ENCODE measurements around the gene ABHD2. TPM values are rescaled to one million over a fixed set of nuclear protein-coding genes. Genes with fewer than 3 reads are reported as not detected.

ABHD2 gene
- total RNA-seq, 1 experiment from 2014 or later: 148 TPM

GRCh38 chr15:89136078-89136806 is 48.0 kb downstream of the ABHD2 start:
- no TSS peak for BruUV-seq (replicated peaks)
- H3K27ac ChIP-seq: no peak overlapping the region
- H3F3A ChIP-seq (ENCODE audit: insufficient read depth, low read depth): peaks cover 5% of the 10 kb centered on the region; the same call in 1 of the 2 replicates
- ChIA-PET POLR2A (ENCODE audit: unreplicated experiment) (interaction anchor here (0.6 kb wide), 1 partner anchor 39 kb away, joined by 4 read pairs; no protein-coding TSS in a partner anchor), CTCF (no interaction called here)
- H3K4me1 ChIP-seq (replicated peaks; ENCODE audit: insufficient read depth): peaks cover 28% of the 10 kb centered on the region
- no peaks in the 10 kb centered on the region for H3K9me3 ChIP-seq (ENCODE audit: insufficient read depth, low read depth)
- no peaks in the 10 kb centered on the region for H3K79me2 ChIP-seq (ENCODE audit: low read depth)
- H3K27me3 ChIP-seq (ENCODE audit: insufficient read depth, low read depth): no peaks in the 10 kb centered on the region
- H2AFZ ChIP-seq: no peak overlapping the region
- intact Hi-C loops (cut with micrococcal nuclease; ENCODE audit: unreplicated experiment): no loop called here
- DNase-seq: no peak
- no peak overlapping the region for H3K4me2 ChIP-seq
- H4K20me1 ChIP-seq (ENCODE audit: insufficient read depth): no peaks in the 10 kb centered on the region
- no peaks in the 10 kb centered on the region for H3K9me2 ChIP-seq (ENCODE audit: insufficient read depth)
- peaks cover 3% of the 10 kb centered on the region; the same call in 1 of the 2 replicates for H3K36me3 ChIP-seq (ENCODE audit: low read depth)
- TF ChIP-seq EZH2 (IDR thresholded peaks at IDR 0.05; ENCODE audit: low read depth) (no peak), CTCF (conservative IDR thresholded peaks at IDR 0.05) (no peak)
- no peak overlapping the region for H3K4me3 ChIP-seq

GRCh38 chr15:89136818-89137772 is 48.8 kb downstream of the ABHD2 start:
- no peaks in the 10 kb centered on the region for H3K9me3 ChIP-seq (ENCODE audit: insufficient read depth, low read depth)
- no peak for TF ChIP-seq CTCF (conservative IDR thresholded peaks at IDR 0.05)
- TF ChIP-seq EZH2 (IDR thresholded peaks at IDR 0.05; ENCODE audit: low read depth): no peak
- H3K27me3 ChIP-seq (ENCODE audit: insufficient read depth, low read depth): no peaks in the 10 kb centered on the region
- intact Hi-C loops (cut with micrococcal nuclease; ENCODE audit: unreplicated experiment): no loop called here
- peaks cover 28% of the 10 kb centered on the region for H3K4me1 ChIP-seq (replicated peaks; ENCODE audit: insufficient read depth)
- CTCF ChIA-PET: no interaction called here
- H3K4me3 ChIP-seq: no peak overlapping the region
- no peak overlapping the region for H2AFZ ChIP-seq
- peaks cover 9% of the 10 kb centered on the region; the same call in 1 of the 2 replicates for H3F3A ChIP-seq (ENCODE audit: insufficient read depth, low read depth)
- peak overlapping the region; percentile 47; the same call in 1 of the 2 replicates for H3K27ac ChIP-seq
- no peaks in the 10 kb centered on the region for H3K79me2 ChIP-seq (ENCODE audit: low read depth)
- peak in 1 of 2 experiments; percentile 36 for DNase-seq
- 0 out of 2 replicates have a peak, but pooled peaks cover 3% of the 10 kb centered on the region for H3K36me3 ChIP-seq (ENCODE audit: low read depth)
- H3K9me2 ChIP-seq (ENCODE audit: insufficient read depth): no peaks in the 10 kb centered on the region
- no peak overlapping the region for H3K4me2 ChIP-seq
- POLR2A ChIA-PET (ENCODE audit: unreplicated experiment): no interaction called here
- no TSS peak for BruUV-seq (replicated peaks)
- no peaks in the 10 kb centered on the region for H4K20me1 ChIP-seq (ENCODE audit: insufficient read depth)

GRCh38 chr15:89137926-89138325 is 49.7 kb downstream of the ABHD2 start:
- CTCF ChIA-PET: no interaction called here
- POLR2A ChIA-PET (ENCODE audit: unreplicated experiment): interaction anchor here (0.5 kb wide), 1 partner anchor 15 kb away, joined by 22 read pairs; no protein-coding TSS in a partner anchor

More at GRCh38 chr15:89137926-89138325, 49.7 kb downstream of the ABHD2 start:
- peaks cover 14% of the 10 kb centered on the region; the same call in 1 of the 2 replicates for H3F3A ChIP-seq (ENCODE audit: insufficient read depth, low read depth)
- H3K9me2 ChIP-seq (ENCODE audit: insufficient read depth): no peaks in the 10 kb centered on the region
- no peaks in the 10 kb centered on the region for H4K20me1 ChIP-seq (ENCODE audit: insufficient read depth)
- no peak overlapping the region for H3K4me3 ChIP-seq
- H3K4me1 ChIP-seq (replicated peaks; ENCODE audit: insufficient read depth): peaks cover 26% of the 10 kb centered on the region
- H3K4me2 ChIP-seq: no peak overlapping the region; the same call in 1 of the 2 replicates
- no peaks in the 10 kb centered on the region for H3K79me2 ChIP-seq (ENCODE audit: low read depth)
- 0 out of 2 replicates have a peak, but pooled peaks cover 3% of the 10 kb centered on the region for H3K36me3 ChIP-seq (ENCODE audit: low read depth)
- intact Hi-C loops (cut with micrococcal nuclease; ENCODE audit: unreplicated experiment): no loop called here
- no peak for DNase-seq
- H3K27me3 ChIP-seq (ENCODE audit: insufficient read depth, low read depth): no peaks in the 10 kb centered on the region
- no TSS peak for BruUV-seq (replicated peaks)
- peak overlapping the region; percentile 43; the same call in 1 of the 2 replicates for H3K27ac ChIP-seq
- TF ChIP-seq CTCF (conservative IDR thresholded peaks at IDR 0.05) (no peak), EZH2 (IDR thresholded peaks at IDR 0.05; ENCODE audit: low read depth) (no peak)
- no peaks in the 10 kb centered on the region for H3K9me3 ChIP-seq (ENCODE audit: insufficient read depth, low read depth)
- no peak overlapping the region for H2AFZ ChIP-seq
